ENCODE measurements around the gene USP6. TPM values are rescaled to one million over a fixed set of nuclear protein-coding genes. Genes with fewer than 3 reads are reported as not detected.
"Not testable (repeated sequence)": the region's sequence is repeated elsewhere in the genome, so short reads cannot be mapped to it uniquely, and the experiment has no call there.

The USP6 gene
- not detected for polyA plus RNA-seq (2013, experiment 1 of 2)
- polyA plus RNA-seq (2013, experiment 2 of 2), result not detected

DNA sequence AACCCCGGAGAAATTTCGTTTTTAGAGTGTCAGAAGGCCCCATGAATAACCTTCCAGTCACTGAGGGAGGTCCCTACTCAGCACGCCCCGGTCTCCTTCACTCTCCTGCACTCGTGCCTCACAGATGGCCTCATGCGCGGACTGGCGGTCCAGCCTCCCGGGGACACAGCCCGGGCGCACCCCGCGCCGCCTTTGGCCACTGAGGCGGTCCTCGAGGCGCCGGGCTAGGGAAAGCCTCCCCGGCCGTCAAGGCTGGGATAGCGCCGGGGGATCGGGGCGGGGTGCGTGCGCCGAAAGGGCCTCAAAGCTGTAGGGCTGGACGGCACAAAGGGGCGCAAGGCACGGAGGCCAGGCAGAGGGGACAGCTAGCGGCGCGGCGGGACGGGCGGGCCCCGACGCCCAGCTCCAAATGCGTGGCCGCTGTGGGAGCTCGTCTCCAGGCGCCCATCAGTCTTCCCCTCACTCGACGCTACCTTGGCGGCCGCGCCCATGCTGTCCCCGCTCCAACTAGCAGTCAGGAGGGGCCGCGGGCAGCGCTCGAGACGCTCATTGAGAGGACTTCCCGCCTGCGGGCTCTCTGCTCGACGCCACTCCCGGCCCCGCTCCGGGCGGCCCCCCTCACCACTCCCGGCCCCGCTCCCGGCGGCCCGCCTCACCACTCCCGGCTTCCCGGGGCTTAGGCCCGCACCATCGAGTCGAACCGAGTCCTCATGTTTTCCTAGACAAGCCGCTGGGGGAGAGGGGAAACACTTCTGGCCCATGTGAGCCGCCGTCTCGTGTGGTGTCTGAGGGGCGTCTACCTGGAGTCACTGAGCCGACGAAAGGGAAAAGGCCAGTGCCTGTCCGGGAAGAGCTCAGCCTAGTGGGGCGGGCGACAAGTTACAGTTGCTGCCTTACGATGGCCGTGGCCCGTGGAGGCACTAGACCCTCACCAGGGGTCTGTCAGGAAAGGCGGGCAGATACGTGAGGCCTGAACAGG is at the start of gene USP6:
USP6 (plus strand) TSS at position 360 of the 979 bp plus-strand sequence. CDS start 14,336 bp downstream, outside the sequence.
- H2BK5ac ChIP-seq (ENCODE audit: low read depth, low read length, poor library complexity, severe bottlenecking), result no peak within 1 kb of the TSS
- no peak within 1 kb of the TSS for H4K8ac ChIP-seq (ENCODE audit: low read length)
- H2AFZ ChIP-seq (ENCODE audit: low read depth, low read length), result no peak within 1 kb of the TSS
- H3K9ac ChIP-seq (ENCODE audit: low read length), result no peak within 1 kb of the TSS
- H3K4me1 ChIP-seq (ENCODE audit: control insufficient read depth, insufficient read depth, low read depth, low read length), result peaks cover 7% of the 10 kb centered on the region
- no peak for DNase-seq
- no peak within 1 kb of the TSS for H4K91ac ChIP-seq (ENCODE audit: low read length)
- no peak within 1 kb of the TSS for H3K18ac ChIP-seq (ENCODE audit: low read depth in 1 of 2, low read length in 2 of 2)
- H2BK12ac ChIP-seq (ENCODE audit: low read length in 2 of 2), result no peak within 1 kb of the TSS
- H3K9me3 ChIP-seq (ENCODE audit: control insufficient read depth, low read length), result peaks cover 13% of the 10 kb centered on the region
- 94% methylated on average over 84 of the region's 87 CpGs for WGBS
- H3K23ac ChIP-seq (ENCODE audit: low read length in 2 of 2), result no peak within 1 kb of the TSS
- H3K27me3 ChIP-seq (ENCODE audit: control insufficient read depth in 1 of 2, insufficient read depth in 1 of 2, low read length in 2 of 2), result peaks cover 17 to 39% of the 10 kb centered on the region in 2 experiments
- H3K79me1 ChIP-seq (replicated peaks; ENCODE audit: low read length, poor library complexity, severe bottlenecking), result peaks cover 9% of the 10 kb centered on the region
- H3K14ac ChIP-seq (ENCODE audit: low read length in 2 of 2), result no peak within 1 kb of the TSS
- no peak within 1 kb of the TSS for H3K4me3 ChIP-seq (ENCODE audit: insufficient read depth in 1 of 2, low read depth in 1 of 2, low read length in 2 of 2)
- H2AK5ac ChIP-seq (ENCODE audit: low read length, severe bottlenecking), result no peak within 1 kb of the TSS
- no peak within 1 kb of the TSS for H3K27ac ChIP-seq (ENCODE audit: low read length, poor library complexity, severe bottlenecking)
- H2BK120ac ChIP-seq (ENCODE audit: low read depth, low read length), result no peak within 1 kb of the TSS
- H3K4me2 ChIP-seq (ENCODE audit: low read length, poor library complexity, severe bottlenecking), result no peak within 1 kb of the TSS
- H3K36me3 ChIP-seq (ENCODE audit: control insufficient read depth in 1 of 2, insufficient read depth in 2 of 2, low read depth in 1 of 2, low read length in 2 of 2), result peaks cover 9 to 11% of the 10 kb centered on the region in 2 experiments
- no peak within 1 kb of the TSS for H2BK15ac ChIP-seq (ENCODE audit: low read depth, poor library complexity, severe bottlenecking)
- H3K4ac ChIP-seq (ENCODE audit: low read depth in 1 of 2, low read length in 2 of 2), result no peak within 1 kb of the TSS

DNA sequence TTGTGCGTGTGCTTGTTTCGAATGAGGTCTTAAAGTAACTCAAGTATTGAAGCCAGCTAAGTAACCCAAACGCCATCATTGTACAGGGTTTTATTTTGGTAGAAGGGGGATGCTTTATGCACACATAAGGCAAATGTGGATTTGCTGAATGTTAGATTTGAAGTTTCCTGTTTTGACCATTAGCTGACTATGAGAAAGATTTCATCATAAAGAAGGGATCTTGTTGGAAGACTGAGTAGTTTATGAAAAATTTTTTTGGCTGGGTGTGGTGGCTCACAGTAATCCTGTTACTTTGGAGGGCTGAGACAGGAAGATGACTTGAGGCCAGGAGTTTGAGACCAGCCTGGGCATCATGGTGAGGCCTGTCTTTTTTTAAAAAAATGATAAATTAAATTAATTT is 47.6 kb upstream of the USP6 start:
- Histone ChIP-seq H2BK120ac (ENCODE audit: low read depth, low read length) (no peak overlapping the region), H3K27ac (ENCODE audit: low read length, poor library complexity, severe bottlenecking) (no peak overlapping the region), H3K18ac (ENCODE audit: low read depth in 1 of 2, low read length in 2 of 2) (no peak overlapping the region), H3K27me3 (ENCODE audit: control insufficient read depth in 1 of 2, insufficient read depth in 1 of 2, low read length in 2 of 2) (peaks cover 5 to 10% of the 10 kb centered on the region in 2 experiments), H4K8ac (ENCODE audit: low read length) (no peak overlapping the region), H3K9ac (ENCODE audit: low read length) (no peak overlapping the region), H2BK5ac (ENCODE audit: low read depth, low read length, poor library complexity, severe bottlenecking) (no peak overlapping the region), H4K91ac (ENCODE audit: low read length) (no peak overlapping the region), H3K36me3 (ENCODE audit: control insufficient read depth in 1 of 2, insufficient read depth in 2 of 2, low read depth in 1 of 2, low read length in 2 of 2) (no peaks in the 10 kb centered on the region), H3K4me1 (ENCODE audit: control insufficient read depth, insufficient read depth, low read depth, low read length) (no peaks in the 10 kb centered on the region), H3K4me2 (ENCODE audit: low read length, poor library complexity, severe bottlenecking) (no peak overlapping the region), H2AK5ac (ENCODE audit: low read length, severe bottlenecking) (no peak overlapping the region), H3K23ac (ENCODE audit: low read length in 2 of 2) (no peak overlapping the region), H3K14ac (ENCODE audit: low read length in 2 of 2) (no peak overlapping the region), H2BK15ac (ENCODE audit: low read depth, poor library complexity, severe bottlenecking) (no peak overlapping the region), H2BK12ac (ENCODE audit: low read length in 2 of 2) (no peak overlapping the region), H3K9me3 (ENCODE audit: control insufficient read depth, low read length) (no peaks in the 10 kb centered on the region), H3K79me1 (replicated peaks; ENCODE audit: low read length, poor library complexity, severe bottlenecking) (no peaks in the 10 kb centered on the region), H3K4me3 (ENCODE audit: insufficient read depth in 1 of 2, low read depth in 1 of 2, low read length in 2 of 2) (no peak overlapping the region), H3K4ac (ENCODE audit: low read depth in 1 of 2, low read length in 2 of 2) (no peak overlapping the region), H2AFZ (ENCODE audit: low read depth, low read length) (no peak overlapping the region)
- WGBS, result 96% methylated on average over 3 of the region's 3 CpGs
- no peak for DNase-seq

DNA sequence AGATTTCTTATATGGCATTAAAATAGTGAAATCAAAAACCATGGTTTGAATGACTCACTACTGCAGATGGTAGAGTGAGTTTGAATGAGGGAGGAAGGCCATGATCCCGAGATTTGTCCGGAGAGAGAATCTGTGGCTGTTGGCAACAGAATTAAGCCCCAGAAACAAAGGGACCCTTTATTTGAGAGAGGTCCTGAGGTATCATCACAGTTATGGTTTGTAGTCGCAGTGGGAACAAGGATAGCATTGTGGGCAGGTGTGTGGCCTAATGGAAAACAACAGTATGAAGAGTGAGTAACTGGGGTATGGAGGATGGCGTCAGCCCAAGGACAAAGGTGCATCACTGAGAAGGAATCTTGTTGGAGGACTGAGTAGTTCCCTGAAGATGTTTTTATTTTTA is 46.1 kb upstream of the USP6 start:
- H3K79me1 ChIP-seq (replicated peaks; ENCODE audit: low read length, poor library complexity, severe bottlenecking), result no peaks in the 10 kb centered on the region

DNA sequence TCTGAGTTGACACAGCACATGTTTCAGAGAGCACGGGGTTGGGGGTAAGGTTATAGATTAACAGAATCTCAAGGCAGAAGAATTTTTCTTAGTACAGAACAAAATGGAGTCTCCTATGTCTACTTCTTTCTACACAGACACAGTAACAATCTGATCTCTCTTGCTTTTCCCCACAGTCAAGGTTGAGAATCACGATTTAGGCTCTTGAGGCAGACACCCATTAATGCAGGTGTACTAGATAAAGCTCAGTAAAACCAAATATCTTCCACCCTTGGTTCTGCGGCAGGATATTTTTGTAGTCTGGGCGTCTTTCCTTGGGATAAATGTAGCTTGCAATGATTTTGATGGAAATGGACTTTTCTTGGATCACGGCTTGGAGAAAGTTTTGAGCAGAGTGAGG is 40.4 kb upstream of the USP6 start:
- 76% methylated on average over 4 of the region's 5 CpGs for WGBS
- not testable (repeated sequence) for H3K4me3 ChIP-seq (ENCODE audit: insufficient read depth in 1 of 2, low read depth in 1 of 2, low read length in 2 of 2); H3K23ac ChIP-seq (ENCODE audit: low read length in 2 of 2); H4K8ac ChIP-seq (ENCODE audit: low read length); H3K4me1 ChIP-seq (ENCODE audit: control insufficient read depth, insufficient read depth, low read depth, low read length); H2AFZ ChIP-seq (ENCODE audit: low read depth, low read length); H3K79me1 ChIP-seq (replicated peaks; ENCODE audit: low read length, poor library complexity, severe bottlenecking); H3K9me3 ChIP-seq (ENCODE audit: control insufficient read depth, low read length); DNase-seq; H2BK12ac ChIP-seq (ENCODE audit: low read length in 2 of 2); H2AK5ac ChIP-seq (ENCODE audit: low read length, severe bottlenecking); H3K4me2 ChIP-seq (ENCODE audit: low read length, poor library complexity, severe bottlenecking); H3K14ac ChIP-seq (ENCODE audit: low read length in 2 of 2); H2BK120ac ChIP-seq (ENCODE audit: low read depth, low read length); H3K18ac ChIP-seq (ENCODE audit: low read depth in 1 of 2, low read length in 2 of 2); H3K4ac ChIP-seq (ENCODE audit: low read depth in 1 of 2, low read length in 2 of 2); H4K91ac ChIP-seq (ENCODE audit: low read length); H3K9ac ChIP-seq (ENCODE audit: low read length); H2BK15ac ChIP-seq (ENCODE audit: low read depth, poor library complexity, severe bottlenecking); H3K36me3 ChIP-seq (ENCODE audit: control insufficient read depth in 1 of 2, insufficient read depth in 2 of 2, low read depth in 1 of 2, low read length in 2 of 2)
- H2BK5ac ChIP-seq (ENCODE audit: low read depth, low read length, poor library complexity, severe bottlenecking), result peak overlapping the region; percentile 5
- peak overlapping the region; percentile 64 for H3K27ac ChIP-seq (ENCODE audit: low read length, poor library complexity, severe bottlenecking)
- H3K27me3 ChIP-seq (ENCODE audit: control insufficient read depth in 1 of 2, insufficient read depth in 1 of 2, low read length in 2 of 2), result peaks cover 0 to 20% of the 10 kb centered on the region in 2 experiments

More for the DNA sequence above, 46.1 kb upstream of the USP6 start:
- no peak overlapping the region for H2BK120ac ChIP-seq (ENCODE audit: low read depth, low read length)
- no peak for DNase-seq
- H2AFZ ChIP-seq (ENCODE audit: low read depth, low read length), result no peak overlapping the region
- H3K27ac ChIP-seq (ENCODE audit: low read length, poor library complexity, severe bottlenecking), result no peak overlapping the region
- no peak overlapping the region for H4K91ac ChIP-seq (ENCODE audit: low read length)
- no peak overlapping the region for H2BK12ac ChIP-seq (ENCODE audit: low read length in 2 of 2)
- no peak overlapping the region for H3K4me2 ChIP-seq (ENCODE audit: low read length, poor library complexity, severe bottlenecking)
- H3K23ac ChIP-seq (ENCODE audit: low read length in 2 of 2), result no peak overlapping the region
- no peak overlapping the region for H2BK15ac ChIP-seq (ENCODE audit: low read depth, poor library complexity, severe bottlenecking)
- H3K4me1 ChIP-seq (ENCODE audit: control insufficient read depth, insufficient read depth, low read depth, low read length), result no peaks in the 10 kb centered on the region
- no peak overlapping the region for H4K8ac ChIP-seq (ENCODE audit: low read length)
- no peak overlapping the region for H3K18ac ChIP-seq (ENCODE audit: low read depth in 1 of 2, low read length in 2 of 2)
- no peak overlapping the region for H3K14ac ChIP-seq (ENCODE audit: low read length in 2 of 2)
- WGBS, result 88% methylated on average over 4 of the region's 4 CpGs
- H3K9ac ChIP-seq (ENCODE audit: low read length), result no peak overlapping the region
- no peak overlapping the region for H3K4me3 ChIP-seq (ENCODE audit: insufficient read depth in 1 of 2, low read depth in 1 of 2, low read length in 2 of 2)
- peaks cover 5 to 16% of the 10 kb centered on the region in 2 experiments for H3K27me3 ChIP-seq (ENCODE audit: control insufficient read depth in 1 of 2, insufficient read depth in 1 of 2, low read length in 2 of 2)
- H2BK5ac ChIP-seq (ENCODE audit: low read depth, low read length, poor library complexity, severe bottlenecking), result no peak overlapping the region
- no peak overlapping the region for H3K4ac ChIP-seq (ENCODE audit: low read depth in 1 of 2, low read length in 2 of 2)
- H3K9me3 ChIP-seq (ENCODE audit: control insufficient read depth, low read length), result no peaks in the 10 kb centered on the region
- H2AK5ac ChIP-seq (ENCODE audit: low read length, severe bottlenecking), result no peak overlapping the region
- H3K36me3 ChIP-seq (ENCODE audit: control insufficient read depth in 1 of 2, insufficient read depth in 2 of 2, low read depth in 1 of 2, low read length in 2 of 2), result no peaks in the 10 kb centered on the region

Measured in mesenchymal stem cell (in vitro differentiated cells and primary cell).